HG03439 (cell line): ENCODE results near the gene PPP1CA.
A peak's percentile ranks its signal among the peaks of the same experiment; 100 is the strongest.

Source experiments
- ATAC-seq: cut with Tn5 transposase; IDR thresholded peaks from one replicate; pipeline ENCODE4 v1.9.1; 2021; ENCODE audit warnings: mild to moderate bottlenecking, moderate library complexity; ENCODE audit not compliant: unreplicated experiment

Gene PPP1CA

GRCh38 chr11:67353317-67354074 lies 48.2 kb downstream of the PPP1CA start, which contains the start of gene POLD4:
Gene POLD4 (minus strand): TSS chr11:67353546. CDS start chr11:67353399, 147 bp downstream.
- peak; percentile 80 for ATAC-seq

- peak; percentile 10 for ATAC-seq
Measured at GRCh38 chr11:67352546-67353316, 48.9 kb downstream of the PPP1CA start.

- ATAC-seq, result no peak
Measured at GRCh38 chr11:67351275-67352005, 50.2 kb downstream of the PPP1CA start.

GRCh38 chr11:67349928-67350465 lies 51.7 kb downstream of the PPP1CA start:
- no peak for ATAC-seq

DNA sequence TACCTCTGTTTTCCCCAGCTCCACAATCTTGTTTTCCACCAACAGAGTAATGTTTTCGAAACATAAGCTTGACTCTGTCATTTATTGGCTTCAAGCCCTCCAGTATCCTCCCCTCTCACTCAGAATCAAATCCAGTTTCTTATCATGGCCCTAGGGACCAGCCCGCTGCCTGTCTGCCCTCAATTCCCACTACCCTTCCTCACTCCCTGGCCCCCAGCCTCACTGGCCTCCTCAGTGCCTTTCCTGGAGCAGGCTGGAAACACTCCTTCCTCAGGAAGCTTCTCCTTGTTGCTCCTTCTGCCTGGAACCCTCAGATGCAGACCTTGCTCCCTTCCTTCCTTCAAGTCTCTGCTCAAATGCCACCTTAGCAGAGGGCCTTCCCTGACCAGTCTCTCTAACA lies 52.2 kb downstream of the PPP1CA start:
- ATAC-seq, result no peak

DNA sequence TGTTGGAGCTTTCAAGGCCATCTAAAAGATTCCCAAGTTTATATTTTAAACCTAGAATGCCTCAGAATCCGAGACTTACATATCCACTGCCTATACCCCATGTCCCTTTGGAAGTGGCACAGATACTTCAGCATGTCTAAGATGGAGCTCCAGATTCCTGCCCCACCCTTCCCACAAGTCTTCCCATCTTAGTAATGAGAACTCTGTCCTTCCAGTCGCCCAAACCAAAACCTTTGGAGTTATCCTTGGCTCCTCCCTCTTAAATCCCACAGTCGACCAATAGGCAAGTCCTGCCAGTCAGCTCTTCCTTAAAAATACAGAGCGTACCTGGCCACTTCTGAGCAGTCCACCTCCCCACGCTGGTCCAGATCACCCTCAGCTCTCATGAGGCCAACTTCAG lies 52.6 kb downstream of the PPP1CA start:
- no peak for ATAC-seq
